ENCODE results near the gene NCOR1.
"Not testable (repeated sequence)": the region's sequence is repeated elsewhere in the genome, so short reads cannot be mapped to it uniquely, and the experiment has no call there.

- TF ChIP-seq, protein P1, sequence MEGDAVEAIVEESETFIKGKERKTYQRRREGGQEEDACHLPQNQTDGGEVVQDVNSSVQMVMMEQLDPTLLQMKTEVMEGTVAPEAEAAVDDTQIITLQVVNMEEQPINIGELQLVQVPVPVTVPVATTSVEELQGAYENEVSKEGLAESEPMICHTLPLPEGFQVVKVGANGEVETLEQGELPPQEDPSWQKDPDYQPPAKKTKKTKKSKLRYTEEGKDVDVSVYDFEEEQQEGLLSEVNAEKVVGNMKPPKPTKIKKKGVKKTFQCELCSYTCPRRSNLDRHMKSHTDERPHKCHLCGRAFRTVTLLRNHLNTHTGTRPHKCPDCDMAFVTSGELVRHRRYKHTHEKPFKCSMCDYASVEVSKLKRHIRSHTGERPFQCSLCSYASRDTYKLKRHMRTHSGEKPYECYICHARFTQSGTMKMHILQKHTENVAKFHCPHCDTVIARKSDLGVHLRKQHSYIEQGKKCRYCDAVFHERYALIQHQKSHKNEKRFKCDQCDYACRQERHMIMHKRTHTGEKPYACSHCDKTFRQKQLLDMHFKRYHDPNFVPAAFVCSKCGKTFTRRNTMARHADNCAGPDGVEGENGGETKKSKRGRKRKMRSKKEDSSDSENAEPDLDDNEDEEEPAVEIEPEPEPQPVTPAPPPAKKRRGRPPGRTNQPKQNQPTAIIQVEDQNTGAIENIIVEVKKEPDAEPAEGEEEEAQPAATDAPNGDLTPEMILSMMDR (conservative IDR thresholded peaks at IDR 0.05; ENCODE audit: low read depth in 2 of 2): not testable (repeated sequence)
- TF ChIP-seq POLR2AphosphoS5 (IDR thresholded peaks at IDR 0.05; ENCODE audit: low read depth): not testable (repeated sequence)
- TF ChIP-seq, protein P2, sequence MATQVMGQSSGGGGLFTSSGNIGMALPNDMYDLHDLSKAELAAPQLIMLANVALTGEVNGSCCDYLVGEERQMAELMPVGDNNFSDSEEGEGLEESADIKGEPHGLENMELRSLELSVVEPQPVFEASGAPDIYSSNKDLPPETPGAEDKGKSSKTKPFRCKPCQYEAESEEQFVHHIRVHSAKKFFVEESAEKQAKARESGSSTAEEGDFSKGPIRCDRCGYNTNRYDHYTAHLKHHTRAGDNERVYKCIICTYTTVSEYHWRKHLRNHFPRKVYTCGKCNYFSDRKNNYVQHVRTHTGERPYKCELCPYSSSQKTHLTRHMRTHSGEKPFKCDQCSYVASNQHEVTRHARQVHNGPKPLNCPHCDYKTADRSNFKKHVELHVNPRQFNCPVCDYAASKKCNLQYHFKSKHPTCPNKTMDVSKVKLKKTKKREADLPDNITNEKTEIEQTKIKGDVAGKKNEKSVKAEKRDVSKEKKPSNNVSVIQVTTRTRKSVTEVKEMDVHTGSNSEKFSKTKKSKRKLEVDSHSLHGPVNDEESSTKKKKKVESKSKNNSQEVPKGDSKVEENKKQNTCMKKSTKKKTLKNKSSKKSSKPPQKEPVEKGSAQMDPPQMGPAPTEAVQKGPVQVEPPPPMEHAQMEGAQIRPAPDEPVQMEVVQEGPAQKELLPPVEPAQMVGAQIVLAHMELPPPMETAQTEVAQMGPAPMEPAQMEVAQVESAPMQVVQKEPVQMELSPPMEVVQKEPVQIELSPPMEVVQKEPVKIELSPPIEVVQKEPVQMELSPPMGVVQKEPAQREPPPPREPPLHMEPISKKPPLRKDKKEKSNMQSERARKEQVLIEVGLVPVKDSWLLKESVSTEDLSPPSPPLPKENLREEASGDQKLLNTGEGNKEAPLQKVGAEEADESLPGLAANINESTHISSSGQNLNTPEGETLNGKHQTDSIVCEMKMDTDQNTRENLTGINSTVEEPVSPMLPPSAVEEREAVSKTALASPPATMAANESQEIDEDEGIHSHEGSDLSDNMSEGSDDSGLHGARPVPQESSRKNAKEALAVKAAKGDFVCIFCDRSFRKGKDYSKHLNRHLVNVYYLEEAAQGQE (IDR thresholded peaks at IDR 0.05; ENCODE audit: unreplicated experiment): not testable (repeated sequence)
Measured at GRCh38 chr17:16229912-16230561, 14.7 kb upstream of the NCOR1 start.

All from GM23338 (cell line).